ENCODE results near the gene CCDC174. TPM values are rescaled to one million over a fixed set of nuclear protein-coding genes. Genes with fewer than 3 reads are reported as not detected.

The CCDC174 gene
- total RNA-seq, 1 experiment from 2014 or later: 16.0 TPM

- POLR2A ChIA-PET: no interaction called here
- DNase-seq (ENCODE audit: low spot score) (no peak), ATAC-seq (no peak)
- CTCF ChIA-PET: interaction anchor here (0.8 to 1.7 kb wide), 5 partner anchors 9 to 421 kb away, joined by 3 to 4 read pairs (median 3); no protein-coding TSS in a partner anchor
- Mint-ChIP-seq H3K4me1 (peaks cover 26% of the 10 kb centered on the region), H3K27ac (no peak overlapping the region), H3K27me3 (ENCODE audit: low read depth) (peaks cover 3% of the 10 kb centered on the region; the same call in 1 of the 2 replicates), H3K4me3 (no peak overlapping the region), H3K36me3 (no peaks in the 10 kb centered on the region), H3K9me3 (peaks cover 9% of the 10 kb centered on the region)
- TF ChIP-seq CBFB (CRISPR knock-in tag; IDR thresholded peaks at IDR 0.05; ENCODE audit: low read depth) (no peak), MAX (CRISPR knock-in tag; IDR thresholded peaks at IDR 0.05) (no peak), STAT6 (CRISPR knock-in tag; conservative IDR thresholded peaks at IDR 0.05; ENCODE audit: low read depth) (no peak), ATF1 (CRISPR knock-in tag; IDR thresholded peaks at IDR 0.05) (no peak), GRHL2 (CRISPR knock-in tag; IDR thresholded peaks at IDR 0.05; ENCODE audit: insufficient replicate concordance, severe bottlenecking) (no peak), ZSCAN18 (CRISPR knock-in tag; IDR thresholded peaks at IDR 0.05) (no peak), RELA (CRISPR knock-in tag; IDR thresholded peaks at IDR 0.05; ENCODE audit: borderline replicate concordance) (no peak), MXD4 (CRISPR knock-in tag; IDR thresholded peaks at IDR 0.05; ENCODE audit: borderline replicate concordance) (no peak), FOXJ3 (CRISPR knock-in tag; IDR thresholded peaks at IDR 0.05; ENCODE audit: borderline replicate concordance) (no peak), CDX4 (CRISPR knock-in tag; IDR thresholded peaks at IDR 0.05; ENCODE audit: borderline replicate concordance) (no peak), NR1H2 (CRISPR knock-in tag; IDR thresholded peaks at IDR 0.05) (no peak), ARID4B (CRISPR knock-in tag; IDR thresholded peaks at IDR 0.05; ENCODE audit: borderline replicate concordance) (no peak)
- TF ChIP-seq, protein P1, sequence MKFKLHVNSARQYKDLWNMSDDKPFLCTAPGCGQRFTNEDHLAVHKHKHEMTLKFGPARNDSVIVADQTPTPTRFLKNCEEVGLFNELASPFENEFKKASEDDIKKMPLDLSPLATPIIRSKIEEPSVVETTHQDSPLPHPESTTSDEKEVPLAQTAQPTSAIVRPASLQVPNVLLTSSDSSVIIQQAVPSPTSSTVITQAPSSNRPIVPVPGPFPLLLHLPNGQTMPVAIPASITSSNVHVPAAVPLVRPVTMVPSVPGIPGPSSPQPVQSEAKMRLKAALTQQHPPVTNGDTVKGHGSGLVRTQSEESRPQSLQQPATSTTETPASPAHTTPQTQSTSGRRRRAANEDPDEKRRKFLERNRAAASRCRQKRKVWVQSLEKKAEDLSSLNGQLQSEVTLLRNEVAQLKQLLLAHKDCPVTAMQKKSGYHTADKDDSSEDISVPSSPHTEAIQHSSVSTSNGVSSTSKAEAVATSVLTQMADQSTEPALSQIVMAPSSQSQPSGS (CRISPR knock-in tag; IDR thresholded peaks at IDR 0.05; ENCODE audit: borderline replicate concordance, low read depth): no peak
Measured at GRCh38 chr3:14624498-14624897, 27.1 kb upstream of the CCDC174 start.

GRCh38 chr3:14625443-14625842 is 26.1 kb upstream of the CCDC174 start:
- CTCF ChIA-PET: interaction anchor here (1.2 to 1.7 kb wide), 4 partner anchors 8 to 422 kb away, joined by 3 read pairs; no protein-coding TSS in a partner anchor
- POLR2A ChIA-PET: no interaction called here
- H3K9me3 Mint-ChIP-seq: peaks cover 9% of the 10 kb centered on the region
- ATAC-seq (no peak), DNase-seq (ENCODE audit: low spot score) (no peak)
- H3K4me3 Mint-ChIP-seq: no peak overlapping the region
- H3K36me3 Mint-ChIP-seq: no peaks in the 10 kb centered on the region
- H3K27ac Mint-ChIP-seq: no peak overlapping the region
- 0 out of 2 replicates have a peak, but pooled peaks cover 3% of the 10 kb centered on the region for H3K27me3 Mint-ChIP-seq (ENCODE audit: low read depth)
- H3K4me1 Mint-ChIP-seq: peaks cover 20% of the 10 kb centered on the region
- no peak for TF ChIP-seq IRF2 (CRISPR knock-in tag; IDR thresholded peaks at IDR 0.05; ENCODE audit: borderline replicate concordance, low read depth)
- no peak for TF ChIP-seq SMAD4 (CRISPR knock-in tag; IDR thresholded peaks at IDR 0.05)
- TF ChIP-seq PRDM15 (CRISPR knock-in tag; IDR thresholded peaks at IDR 0.05): no peak
- no peak for TF ChIP-seq MXD4 (CRISPR knock-in tag; IDR thresholded peaks at IDR 0.05; ENCODE audit: borderline replicate concordance)
- no peak for TF ChIP-seq MYBL2 (CRISPR knock-in tag; IDR thresholded peaks at IDR 0.05)
- no peak for TF ChIP-seq NR1H2 (CRISPR knock-in tag; IDR thresholded peaks at IDR 0.05)
- TF ChIP-seq FOXJ3 (CRISPR knock-in tag; IDR thresholded peaks at IDR 0.05; ENCODE audit: borderline replicate concordance): no peak
- no peak for TF ChIP-seq ELF4 (CRISPR knock-in tag; IDR thresholded peaks at IDR 0.05; ENCODE audit: low read depth)
